Activated naive CD4-positive, alpha-beta T cell treated with anti-CD3 and anti-CD28 coated beads, Interleukin-2, amount 50 U/mL, for 16 hours (primary cell): ENCODE measurements around the gene VPS16.

Experiments
- DNase-seq: peaks from one replicate; pipeline ENCODE4 v3.0.0-alpha.2; 2020

VPS16 gene

DNA sequence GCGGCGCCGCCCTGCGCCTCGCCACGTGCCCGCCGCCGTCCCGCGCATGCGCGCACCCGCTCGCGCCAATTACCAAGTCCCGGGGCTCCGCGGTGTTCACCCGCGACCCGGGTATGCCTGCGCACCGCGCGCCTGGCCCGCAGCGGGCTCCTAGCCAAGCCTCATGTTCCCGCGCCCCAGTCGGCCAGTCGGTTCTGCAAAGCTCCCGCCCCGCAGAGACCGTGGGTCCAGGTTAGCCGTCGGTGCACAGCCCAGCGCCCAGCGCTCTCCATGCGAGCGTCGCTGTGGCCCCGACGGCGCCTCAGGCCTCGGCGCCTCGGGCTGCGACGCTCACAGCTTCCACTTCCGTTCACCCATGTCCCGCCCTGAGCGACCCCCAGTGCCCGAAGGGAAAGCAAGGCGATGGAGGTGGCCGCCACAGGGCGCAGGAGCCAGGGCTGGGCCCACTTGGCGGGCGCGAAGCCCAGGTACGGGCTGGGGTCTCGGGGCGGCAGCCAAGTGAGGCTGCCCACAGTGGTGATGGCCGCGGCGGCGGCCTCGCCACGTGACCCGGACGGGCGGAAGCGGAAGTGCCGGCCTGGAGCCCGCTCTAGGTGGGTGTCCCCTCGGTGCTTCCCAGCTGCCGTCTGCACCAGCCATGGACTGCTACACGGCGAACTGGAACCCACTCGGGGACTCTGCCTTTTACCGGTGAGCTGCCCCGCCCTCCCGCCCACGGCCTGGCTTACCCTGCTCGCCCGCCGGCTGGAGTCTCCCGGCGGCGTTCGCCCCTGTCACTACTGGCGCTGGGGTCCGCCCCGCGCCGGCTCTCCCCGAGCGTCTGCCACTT lies at the start of gene VPS16, which contains the start of gene PCED1A:
TSS of gene VPS16 (plus strand) at position 608 of the 829 bp plus-strand sequence. CDS start at position 638, 30 bp downstream.
TSS of gene PCED1A (minus strand) at position 518 of the 829 bp plus-strand sequence. CDS start 743 bp downstream, outside the sequence.
- peak; percentile 92 for DNase-seq

DNA sequence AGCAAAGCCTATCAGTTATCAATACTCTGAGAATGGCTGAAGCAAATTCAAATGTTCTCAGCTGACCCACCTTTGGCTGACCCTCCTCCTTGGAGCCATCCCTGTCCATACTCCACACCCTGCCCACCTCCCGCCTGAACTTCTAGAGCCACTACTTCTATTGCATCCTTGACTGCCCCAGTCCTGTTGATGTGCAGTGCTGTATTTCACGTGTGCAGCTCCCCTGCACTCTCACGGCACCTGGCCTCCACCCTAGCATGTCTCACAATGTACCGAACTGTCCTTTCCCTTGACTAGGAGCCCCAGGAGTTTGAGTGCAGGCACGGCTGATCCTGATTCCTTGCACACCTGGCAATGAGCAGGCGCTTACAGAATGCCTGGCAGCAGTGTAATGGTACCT lies 47.1 kb upstream of the VPS16 start:
- DNase-seq = no peak

DNA sequence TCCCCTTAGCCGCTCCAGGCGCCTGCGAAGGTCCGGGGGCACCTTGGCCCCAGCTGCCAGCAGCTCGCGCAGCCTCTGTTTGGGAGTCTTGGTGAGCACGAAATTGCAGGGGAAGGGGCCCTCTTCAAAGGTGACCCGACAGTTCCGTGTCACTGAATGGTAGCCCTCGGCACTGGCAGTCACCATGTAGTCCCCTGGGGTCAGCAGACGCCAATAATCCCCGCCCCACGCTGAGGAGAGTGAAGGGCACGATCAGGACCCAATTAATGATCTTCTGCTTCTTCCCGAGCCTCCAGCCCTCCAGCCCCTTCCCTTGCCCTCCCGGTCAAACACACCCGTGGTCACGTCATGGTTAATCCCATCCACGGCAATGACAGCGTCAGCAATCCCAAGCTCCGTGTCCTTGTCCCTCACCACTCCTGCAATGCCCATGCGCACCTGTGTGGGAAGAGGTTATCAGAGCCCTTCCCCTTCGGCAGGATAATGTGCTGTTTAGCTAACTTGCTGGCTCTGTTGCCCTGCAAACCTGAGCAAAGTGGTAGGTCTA lies 46.3 kb upstream of the VPS16 start:
- DNase-seq = no peak

DNA sequence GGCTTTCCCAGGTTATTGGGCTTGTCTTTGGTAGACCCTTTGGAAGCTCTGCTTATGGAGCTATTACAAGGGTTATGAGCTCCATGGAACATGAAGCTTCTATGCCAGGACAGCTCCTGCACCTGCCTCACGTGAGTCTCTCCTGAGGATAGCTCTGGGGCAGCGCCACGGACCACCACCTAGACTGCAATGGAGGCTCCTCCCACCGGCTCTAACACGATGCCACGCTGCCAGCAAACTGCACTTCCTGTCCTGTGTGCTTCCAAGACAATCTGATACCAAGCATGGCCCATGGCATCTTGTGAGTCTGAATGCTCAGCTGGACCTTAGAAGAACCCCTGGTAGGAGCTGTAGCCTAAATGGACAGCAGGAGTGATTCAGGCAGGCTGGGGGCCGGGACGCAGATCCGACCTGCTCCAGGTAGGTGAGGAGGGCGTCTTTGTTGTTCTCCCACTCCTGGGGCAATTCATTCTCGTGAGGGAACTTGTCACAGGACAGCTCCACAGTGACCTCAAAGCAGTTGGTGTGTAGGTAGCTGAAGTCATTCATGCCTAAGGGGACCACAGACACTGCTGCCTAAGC lies 45.6 kb upstream of the VPS16 start:
- no peak for DNase-seq

DNA sequence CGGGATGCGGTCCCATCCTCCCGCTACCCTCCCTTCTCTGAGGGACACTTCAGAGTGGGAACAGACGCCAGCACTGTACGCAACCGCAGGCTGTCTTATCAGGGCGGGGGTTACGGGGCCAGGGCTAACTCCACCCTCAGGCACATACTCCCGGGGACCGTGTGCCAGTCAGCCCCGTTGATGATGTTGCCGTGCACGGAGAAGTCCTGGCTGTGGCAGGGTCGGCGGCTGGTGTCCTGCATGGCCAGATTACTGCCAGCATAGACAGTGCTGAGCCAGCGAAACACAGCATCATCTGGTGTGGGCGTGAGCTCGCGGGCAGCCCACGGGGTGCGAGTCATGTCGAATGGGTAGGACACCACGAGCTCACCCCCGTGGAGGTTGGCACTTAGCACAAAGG lies 45.1 kb upstream of the VPS16 start:
- no peak for DNase-seq

DNA sequence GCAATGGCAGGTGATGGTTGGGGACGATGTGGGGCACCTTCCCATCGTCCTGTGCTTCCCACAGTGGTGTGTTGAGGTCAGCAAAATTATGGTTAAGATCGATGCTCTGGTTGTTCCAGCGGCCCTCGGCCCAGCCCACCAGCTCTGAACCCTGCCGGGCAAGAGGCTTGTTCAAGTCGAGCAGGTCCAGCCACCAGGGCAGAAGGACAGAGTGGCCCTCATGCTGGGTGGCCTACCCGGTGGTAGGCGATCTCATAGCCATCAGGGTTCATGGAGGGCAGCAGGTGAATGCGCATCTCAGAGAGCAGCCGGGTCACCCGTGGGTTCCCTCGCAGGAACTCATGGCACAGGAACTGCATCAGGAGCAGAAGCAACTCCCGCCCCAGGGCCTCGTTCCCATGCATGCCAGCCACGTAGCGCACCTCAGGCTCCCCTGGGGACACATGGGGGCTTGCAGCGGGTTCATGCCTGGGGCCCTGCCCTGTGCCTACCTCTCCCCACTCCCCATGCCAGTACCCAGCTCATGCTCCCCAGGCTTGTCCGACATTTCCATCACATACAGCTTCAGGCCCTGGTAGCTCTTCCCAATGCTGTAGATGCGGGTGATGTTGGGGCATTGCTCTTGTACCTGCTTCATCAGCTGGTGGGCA lies 44.4 kb upstream of the VPS16 start:
- no peak for DNase-seq

DNA sequence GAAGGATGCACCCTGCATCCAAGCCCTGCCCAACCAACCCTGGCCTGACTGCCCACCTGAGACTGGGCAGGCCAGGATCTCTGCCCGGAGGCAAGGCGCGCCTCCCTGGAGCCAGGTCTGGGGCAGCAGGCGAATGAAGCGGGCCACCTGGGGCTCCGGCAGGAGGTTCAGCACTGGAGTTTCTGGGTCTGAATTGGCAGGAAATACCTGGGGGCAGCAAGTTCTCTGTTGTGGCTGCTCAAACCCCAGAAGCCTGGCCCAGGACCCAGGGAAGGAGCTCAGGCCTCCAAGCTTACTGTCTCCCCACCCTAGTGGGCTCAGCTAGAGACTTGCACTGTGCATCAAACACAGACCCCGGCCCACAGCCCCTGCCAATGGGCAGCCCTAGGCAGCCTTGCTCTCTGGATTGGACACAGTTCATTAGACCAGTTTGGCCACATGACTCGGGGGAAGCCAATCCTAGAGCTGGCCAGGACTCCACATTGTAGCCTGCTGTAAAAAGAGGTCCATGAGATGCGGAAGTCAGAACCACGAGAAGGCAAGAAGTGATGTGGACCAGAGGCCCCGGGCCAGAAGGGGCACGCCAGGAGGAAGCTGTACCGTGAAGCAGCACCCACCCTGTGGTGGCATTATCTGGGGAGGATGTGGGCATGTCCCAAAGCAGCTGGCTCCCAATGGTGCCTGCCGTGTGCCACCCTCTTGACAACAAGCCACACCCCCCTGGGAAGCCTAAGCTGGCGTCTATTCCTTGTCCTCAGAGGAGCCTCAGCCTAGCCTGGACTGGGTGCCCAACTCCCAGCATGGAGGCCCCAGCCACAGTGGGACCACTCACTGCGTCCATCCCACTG lies 43.2 kb upstream of the VPS16 start:
- no peak for DNase-seq

DNA sequence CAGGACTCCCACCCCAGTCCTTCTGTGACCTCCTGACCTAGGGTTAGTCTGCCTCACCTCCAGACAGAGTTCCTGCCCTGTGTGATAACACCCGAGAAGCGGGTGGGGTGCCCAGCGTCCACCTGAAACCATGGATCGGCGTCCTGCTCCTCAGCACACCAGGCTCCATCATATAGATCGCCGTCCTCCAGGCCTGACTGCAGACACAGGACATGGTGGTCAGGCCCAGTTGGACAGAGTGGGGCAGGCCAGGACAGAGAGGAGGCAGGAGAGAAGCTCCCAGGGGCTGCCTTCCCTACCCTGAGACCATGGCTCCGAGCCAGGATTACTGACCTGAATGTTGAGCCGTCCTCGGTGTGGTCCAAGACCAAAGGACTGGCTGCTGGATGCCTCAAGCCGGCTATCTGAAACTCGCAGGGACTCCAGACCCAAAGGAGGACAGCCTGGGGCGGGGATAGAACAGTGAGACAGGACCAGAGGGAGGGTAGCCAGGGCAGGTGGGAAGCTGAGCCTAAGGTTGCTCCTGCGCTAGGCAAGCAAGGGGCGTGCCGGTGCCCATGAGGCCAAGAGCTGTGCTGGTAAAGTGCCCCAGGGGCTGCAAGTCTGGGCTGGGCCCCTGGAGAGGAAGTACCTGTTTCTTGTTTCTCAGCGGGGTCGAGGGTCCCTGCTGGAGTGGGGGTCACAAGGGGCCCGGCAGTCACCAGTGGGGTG lies 42.3 kb upstream of the VPS16 start:
- no peak for DNase-seq

DNA sequence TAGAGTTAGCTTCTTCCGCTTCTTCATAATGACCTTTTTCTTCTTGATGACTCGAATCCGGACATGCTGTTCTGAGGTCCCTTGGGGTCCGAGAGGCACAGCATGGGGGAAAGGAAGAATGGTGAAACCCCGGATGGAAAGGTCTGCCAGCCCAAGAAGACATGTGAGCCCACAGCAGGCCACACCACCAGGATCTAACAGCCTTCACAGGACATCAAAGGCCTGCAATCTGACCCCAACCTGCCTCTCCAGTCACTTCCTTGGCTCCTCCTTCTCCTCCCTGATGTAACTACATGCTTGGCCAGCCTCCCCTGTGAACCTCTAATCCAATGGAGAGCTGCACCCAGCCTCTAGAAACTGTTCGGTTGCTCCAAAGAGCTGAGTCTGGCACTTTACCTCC lies 41.7 kb upstream of the VPS16 start:
- DNase-seq = no peak

DNA sequence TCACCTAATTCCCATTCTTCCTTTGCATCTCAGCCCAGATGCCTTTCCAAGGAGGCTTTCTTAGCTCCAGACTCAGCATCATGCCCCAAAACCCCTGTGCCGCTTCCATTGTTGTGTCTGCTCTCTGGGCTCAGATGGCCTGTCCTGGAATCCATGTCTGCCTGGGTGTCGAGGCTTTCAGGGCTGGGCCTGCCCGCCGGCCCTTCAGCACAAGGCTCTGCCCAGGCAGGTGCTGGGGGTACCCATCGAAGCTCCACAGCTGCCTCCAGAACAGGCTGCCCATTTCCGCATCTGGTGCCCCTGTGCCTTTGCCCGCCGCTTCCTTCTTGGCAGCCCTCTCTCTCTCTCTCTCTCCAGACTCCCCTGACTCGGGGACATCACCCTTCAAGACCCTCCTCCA lies 41.3 kb upstream of the VPS16 start:
- DNase-seq = no peak

DNA sequence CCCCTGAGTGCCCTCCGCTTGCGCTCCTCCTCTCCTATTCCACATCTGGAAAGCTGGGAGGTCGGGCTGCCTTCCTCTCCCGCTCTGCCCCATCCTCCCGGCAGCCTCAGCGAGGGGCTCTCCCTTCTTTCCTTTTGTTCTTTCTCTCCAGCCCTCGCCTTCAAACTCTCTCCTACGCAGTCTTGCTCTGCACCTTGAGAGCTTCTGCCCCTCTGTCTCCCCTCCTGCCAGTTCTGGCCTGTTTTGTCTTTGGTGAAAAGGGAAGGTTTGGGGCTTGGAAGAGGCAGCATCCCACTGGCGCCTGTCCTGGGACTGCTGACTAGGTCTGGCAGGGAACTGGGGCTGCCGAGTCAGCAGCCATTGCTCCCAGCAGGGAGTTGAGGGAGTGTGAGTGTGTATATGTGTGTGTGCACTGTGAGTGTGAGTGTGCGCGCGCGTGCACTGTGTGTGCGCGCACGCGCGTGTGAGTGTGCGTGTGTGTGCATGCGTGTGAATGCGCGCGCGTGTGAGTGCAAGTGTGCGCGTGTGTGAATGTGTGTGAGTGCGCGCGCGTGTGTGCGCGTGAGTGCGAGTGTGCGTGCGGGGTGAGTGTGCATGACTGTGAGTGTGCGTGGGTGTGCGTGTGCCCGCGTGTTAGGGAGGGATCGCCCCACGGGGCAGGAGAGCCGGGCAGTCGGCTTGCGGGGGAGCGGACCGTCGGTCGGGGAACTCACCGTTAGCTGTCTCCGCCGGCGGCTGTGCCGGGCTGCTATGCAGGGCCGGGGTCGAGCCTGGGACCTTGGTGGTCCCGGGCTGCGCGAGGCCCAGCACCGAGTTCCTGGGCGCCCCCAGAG lies 40.6 kb upstream of the VPS16 start:
- no peak for DNase-seq

DNA sequence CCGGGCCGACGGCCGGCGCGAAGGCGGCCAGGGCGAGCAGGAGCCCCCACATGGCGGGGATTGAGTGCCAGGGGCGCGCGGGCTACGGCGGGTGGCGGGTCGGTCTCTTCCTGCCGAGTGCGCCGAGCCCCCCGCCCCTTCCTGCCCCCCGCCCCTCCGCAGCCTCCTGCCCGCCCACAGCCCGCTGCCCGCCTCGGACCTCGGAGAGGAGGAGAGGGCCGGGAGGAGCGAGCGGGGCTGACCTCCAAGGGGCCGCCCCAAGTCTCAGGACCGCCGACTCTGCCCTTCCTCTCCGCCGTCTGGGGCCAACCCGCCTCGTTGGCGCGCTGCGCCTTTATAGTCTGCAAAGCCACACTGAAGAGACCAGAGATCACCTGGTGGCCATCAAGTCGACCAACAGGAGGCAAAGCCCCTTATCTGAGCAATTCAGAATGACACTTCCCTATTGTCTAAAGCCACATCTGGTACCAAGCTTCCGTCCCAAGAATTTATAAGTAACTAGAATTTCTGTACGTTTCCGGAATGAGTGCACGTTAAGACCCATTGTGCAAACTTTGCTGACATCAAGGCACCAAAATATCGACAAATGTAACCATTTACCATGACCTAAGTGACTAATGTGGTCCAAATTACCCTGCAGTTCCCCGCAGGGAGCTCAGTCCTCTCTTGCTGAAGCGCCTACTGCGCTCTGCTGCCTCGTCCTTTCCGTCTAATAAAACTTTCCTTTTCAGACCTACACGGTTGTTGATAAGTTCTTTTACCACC lies 39.8 kb upstream of the VPS16 start, which contains the start of gene CPXM1:
TSS of gene CPXM1 (minus strand) at position 107 of the 765 bp plus-strand sequence. CDS start at position 52, 55 bp downstream.
- no peak for DNase-seq

DNA sequence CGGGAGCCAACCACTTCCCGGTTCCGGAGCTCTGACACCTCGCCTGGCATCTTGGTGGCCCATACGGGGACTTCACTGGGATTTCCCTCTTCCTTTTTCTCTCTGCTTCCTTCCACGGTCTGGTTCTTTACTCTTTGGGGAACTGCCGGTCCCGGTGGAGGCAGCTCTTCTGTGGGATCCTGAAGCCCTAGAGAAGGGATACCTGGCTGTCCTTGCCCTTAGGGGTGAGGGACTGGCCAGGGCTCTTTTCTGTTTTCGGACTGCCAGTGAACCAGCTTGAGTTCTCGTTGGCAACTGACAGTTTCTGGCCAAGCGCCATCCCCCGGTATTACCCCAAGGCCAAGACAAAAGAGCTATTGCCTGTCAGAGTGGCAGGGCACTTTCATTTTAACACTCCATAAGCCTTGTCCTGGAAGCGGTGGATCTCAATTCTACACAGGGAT lies 39.2 kb upstream of the VPS16 start:
- no peak for DNase-seq

DNA sequence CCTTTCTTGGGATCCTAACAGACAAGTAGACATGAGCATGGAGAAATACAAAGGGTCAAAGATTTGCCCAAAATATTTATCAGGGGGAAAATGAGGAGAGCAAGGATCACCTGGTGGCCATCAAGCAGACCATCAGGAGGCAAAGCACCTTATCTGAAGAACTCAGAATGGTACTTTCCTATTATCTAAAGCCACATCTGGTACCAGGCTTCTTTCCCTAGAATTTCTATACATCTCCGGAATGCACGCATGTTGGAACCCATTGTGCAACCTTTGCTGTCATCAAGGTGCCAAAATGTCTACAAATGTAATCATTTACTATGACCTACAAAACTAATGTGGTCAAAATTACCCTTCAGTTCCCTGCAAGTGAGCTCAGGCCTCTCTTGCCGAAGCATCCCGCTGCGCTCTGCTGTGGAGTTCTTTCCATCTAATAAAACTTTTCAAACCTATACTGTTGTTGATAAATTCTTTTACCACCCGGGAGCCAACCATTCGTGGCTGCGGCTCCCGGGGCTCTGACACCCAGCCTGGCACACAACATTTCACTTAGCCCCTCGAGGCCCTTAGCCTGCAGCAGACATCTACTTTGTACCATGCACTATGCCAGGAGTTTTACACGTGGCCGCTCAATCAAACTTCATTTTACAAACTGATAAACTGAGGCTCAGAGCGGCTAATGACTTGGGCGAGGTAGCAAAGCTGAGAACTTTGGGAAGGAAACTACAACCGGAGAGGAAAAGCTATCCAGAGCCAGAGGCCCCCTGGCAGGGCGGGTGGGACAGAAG lies 36.3 kb upstream of the VPS16 start:
- DNase-seq = no peak

DNA sequence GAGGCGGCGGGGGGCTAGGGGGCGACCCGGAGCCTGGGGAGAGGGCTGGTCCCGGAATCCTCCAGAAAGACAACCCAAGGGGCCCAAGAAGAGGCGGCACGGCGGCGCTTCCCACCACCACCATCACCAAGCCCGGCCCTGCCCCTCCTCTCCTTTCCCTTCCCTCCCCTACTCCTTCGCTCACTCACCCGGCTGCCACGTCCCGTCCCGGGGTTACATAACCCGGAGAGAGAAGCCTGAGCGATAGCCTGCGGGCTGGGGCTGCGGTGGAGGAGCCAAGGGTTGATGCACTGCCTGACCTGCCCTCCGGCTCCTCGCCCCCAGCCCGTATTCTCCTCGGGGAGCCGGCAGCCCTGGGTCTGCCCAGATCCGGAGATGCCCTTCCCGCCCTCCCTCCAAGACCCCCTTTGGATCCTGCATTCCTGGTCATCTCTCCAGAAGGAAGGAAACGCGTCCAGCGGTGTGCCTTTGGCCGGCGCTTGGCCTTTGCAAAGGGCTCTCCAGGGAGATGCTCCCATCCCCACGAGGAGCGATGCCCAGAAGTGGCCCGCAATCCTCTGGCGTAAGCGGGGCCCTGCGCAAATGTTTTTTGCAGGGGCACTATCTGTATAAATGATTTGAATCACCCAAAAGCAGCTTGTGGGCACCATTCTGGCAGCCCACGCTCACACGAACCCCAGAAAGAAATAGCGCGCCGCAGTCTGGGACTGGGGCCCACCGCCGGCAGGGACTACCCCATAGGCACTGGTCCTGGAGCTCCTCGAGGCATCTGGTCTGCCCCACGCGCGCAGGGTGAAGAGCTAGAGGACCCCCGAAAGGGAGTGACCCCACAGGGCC lies 35.5 kb upstream of the VPS16 start:
- DNase-seq = no peak

DNA sequence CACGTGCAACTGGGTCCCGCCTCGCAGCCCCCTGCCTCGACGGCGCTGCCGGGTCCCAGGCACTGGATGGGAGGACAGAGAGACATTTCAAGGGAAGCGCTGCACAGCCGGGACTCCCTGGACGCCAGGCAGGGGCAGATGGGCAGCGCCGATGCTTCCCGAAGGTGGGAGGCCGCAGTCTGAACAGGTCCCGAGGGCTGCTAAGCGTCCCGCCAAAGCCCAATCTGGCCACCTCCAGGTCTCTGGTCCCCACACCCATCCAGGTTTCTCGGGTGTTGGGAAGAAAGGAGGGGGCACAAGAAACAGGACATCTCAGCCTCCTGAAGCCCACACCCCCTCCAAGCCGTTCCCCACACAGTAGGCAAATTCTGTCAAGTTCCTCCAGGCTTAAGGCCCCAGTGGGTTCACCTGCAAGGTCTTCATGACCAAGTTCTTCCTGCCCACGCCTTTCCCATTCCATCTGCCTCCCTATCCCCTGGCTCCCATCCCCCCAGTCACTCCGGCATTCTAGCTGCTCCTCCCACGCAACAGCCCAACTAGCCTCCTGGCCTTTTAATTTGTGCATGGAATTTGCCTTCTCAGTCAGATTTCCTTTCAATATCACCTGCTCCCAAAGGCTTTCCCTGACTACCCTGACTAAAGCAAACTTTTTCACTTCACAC lies 34.7 kb upstream of the VPS16 start:
- DNase-seq = no peak

DNA sequence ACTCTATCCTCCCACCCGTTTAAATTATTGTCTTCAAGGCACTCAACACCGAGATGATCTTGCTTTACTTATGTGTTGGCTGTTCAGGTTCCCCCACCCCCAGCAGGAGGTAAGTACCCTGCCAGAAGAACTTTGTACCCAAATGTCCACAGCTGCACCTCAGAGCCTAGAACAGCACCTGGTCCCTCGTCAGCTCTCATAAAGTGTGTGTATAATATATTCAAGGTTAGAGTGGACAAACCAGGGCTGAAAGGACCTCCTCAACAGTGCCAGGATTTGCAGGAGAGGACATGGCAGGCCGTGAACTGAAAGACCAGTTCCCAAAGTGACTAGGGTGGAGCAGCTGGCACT lies 34.2 kb upstream of the VPS16 start:
- DNase-seq = no peak

DNA sequence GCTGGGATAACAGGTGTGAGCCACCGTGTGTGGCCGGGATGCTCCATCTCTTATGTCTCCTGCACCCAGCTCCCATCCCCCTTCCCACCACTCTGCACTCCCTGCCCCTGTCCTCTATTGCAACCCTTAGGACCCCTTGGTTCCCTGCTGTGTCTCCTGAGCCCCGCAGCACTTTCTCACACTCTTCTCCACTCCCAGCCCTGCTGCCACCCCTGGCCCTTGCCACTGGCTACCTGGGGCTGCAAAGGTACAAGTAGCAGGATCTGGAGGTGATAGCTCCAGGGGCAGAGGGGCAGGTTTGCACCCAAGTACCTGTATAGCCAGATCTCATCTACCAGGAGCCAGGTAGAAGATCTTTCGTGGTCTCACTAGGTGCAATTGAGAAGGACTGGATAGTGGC lies 33.5 kb upstream of the VPS16 start:
- DNase-seq = no peak
